K562 treated with DMSO at 1 percent for 24 hours (cell line): Measurements from ENCODE around the gene SLC35F5. TPM values are rescaled to one million over a fixed set of nuclear protein-coding genes. Genes with fewer than 3 reads are reported as not detected.

Source experiments
- total RNA-seq: library from RNA; unstranded; fragments of 300-600 nt; gene quantifications from 2 replicates; pipeline ENCODE4 v1.2.3, GENCODE V29; 2022; ENCODE audit warnings: low read depth; ENCODE audit not compliant: insufficient read depth

Gene SLC35F5, protein sequence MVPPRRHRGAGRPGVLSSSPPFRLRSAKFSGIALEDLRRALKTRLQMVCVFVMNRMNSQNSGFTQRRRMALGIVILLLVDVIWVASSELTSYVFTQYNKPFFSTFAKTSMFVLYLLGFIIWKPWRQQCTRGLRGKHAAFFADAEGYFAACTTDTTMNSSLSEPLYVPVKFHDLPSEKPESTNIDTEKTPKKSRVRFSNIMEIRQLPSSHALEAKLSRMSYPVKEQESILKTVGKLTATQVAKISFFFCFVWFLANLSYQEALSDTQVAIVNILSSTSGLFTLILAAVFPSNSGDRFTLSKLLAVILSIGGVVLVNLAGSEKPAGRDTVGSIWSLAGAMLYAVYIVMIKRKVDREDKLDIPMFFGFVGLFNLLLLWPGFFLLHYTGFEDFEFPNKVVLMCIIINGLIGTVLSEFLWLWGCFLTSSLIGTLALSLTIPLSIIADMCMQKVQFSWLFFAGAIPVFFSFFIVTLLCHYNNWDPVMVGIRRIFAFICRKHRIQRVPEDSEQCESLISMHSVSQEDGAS
- 8.9 and 12.2 TPM in 2 replicates for total RNA-seq

DNA sequence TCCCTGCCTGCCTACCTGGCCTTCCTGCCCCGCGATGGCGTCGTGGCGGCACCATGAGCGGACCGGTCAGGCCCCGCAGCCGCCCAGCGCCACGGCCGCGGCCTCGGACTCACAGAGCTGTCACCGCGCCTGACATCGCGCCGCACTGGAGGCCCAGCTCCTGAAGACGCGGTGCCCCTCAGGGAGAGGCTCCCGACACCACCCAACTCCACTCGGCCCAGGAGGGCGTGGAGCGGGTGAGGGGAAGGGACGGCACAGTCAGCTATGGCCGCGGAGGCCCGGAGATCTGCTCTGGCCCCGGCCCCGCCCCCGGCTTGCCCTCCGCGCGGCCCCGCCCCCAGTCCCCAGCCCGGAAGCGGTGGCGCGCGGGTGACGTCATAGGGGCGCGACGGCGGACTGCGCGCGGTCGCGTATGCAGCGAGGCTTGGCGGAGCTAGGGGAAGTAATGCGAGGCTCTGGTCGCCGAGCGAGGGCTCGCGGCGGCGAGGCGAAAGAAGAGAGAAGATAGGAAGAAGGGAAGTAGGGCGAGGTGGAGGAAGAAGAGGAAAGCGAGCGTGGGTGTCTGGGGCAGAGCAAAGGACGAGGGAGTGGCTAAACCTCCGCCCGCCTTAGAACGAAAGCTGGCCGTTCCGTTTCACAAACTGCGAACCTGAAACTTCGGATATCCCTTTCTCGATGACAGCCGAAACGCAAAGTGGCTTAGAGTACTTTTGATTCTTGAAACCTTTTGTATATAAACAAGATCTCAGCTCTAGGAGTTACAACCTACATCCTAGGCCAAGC, at the start of gene SLC35F5:
Gene SLC35F5 (minus strand): TSS at position 288 of the 783 bp plus-strand sequence. CDS start 233 bp downstream, at position 55.

Other genes starting within 250 kb of the SLC35F5 start
- gene RABL2A, start 129.4 kb downstream of the SLC35F5 start, total RNA-seq, result 3.7 and 5.4 TPM in 2 replicates
- 130 and 160 TPM in 2 replicates for gene ACTR3, start 133.4 kb upstream of the SLC35F5 start, total RNA-seq